ENCODE data around the gene GPC5. TPM values are rescaled to one million over a fixed set of nuclear protein-coding genes. Genes with fewer than 3 reads are reported as not detected.

The GPC5 gene
- total and polyA plus RNA-seq, 2 of the 8 experiments (the other 6 are each of a cell fraction or from before 2014, with no cell fraction given), result 0.20 to 0.39 TPM

- Histone ChIP-seq H4K20me1 (replicated peaks in 1 of 2; ENCODE audit: control insufficient read depth in 1 of 2, insufficient read depth in 2 of 2, low read length in 2 of 2) (no peaks in the 10 kb centered on the region), H3K4ac (replicated peaks; ENCODE audit: insufficient read length, low read depth, low read length) (no peak overlapping the region), H3K27ac (ENCODE audit: low read depth, low read length) (no peak overlapping the region), H3K9me3 (ENCODE audit: insufficient read depth in 2 of 2, low read depth in 1 of 2, low read length in 1 of 2) (no peaks in the 10 kb centered on the region), H3K79me1 (ENCODE audit: low read depth, low read length) (no peaks in the 10 kb centered on the region), H4K8ac (ENCODE audit: extremely low read depth, insufficient read depth, low read length) (no peak overlapping the region), H3K56ac (replicated peaks; ENCODE audit: insufficient read length, low read depth, low read length) (no peak overlapping the region), H2AFZ (ENCODE audit: low read length) (no peak overlapping the region), H4K91ac (replicated peaks; ENCODE audit: insufficient read length, low read length) (no peak overlapping the region), H2BK15ac (ENCODE audit: low read length) (no peak overlapping the region), H3K27me3 (replicated peaks in 1 of 4; ENCODE audit: control insufficient read depth in 3 of 4, extremely low read depth in 1 of 4, insufficient read depth in 3 of 4, low read length in 3 of 4) (no peaks in the 10 kb centered on the region), H3K79me2 (ENCODE audit: control insufficient read depth in 1 of 2, insufficient read depth in 2 of 2, low read length in 2 of 2) (no peaks in the 10 kb centered on the region), H3K23ac (ENCODE audit: insufficient read length) (no peak overlapping the region), H2BK120ac (replicated peaks; ENCODE audit: low read depth, low read length) (no peak overlapping the region), H2BK12ac (ENCODE audit: low read depth, low read length) (no peak overlapping the region), H3K4me3 (ENCODE audit: extremely low read depth in 1 of 4, insufficient read depth in 2 of 4, low read depth in 3 of 4, low read length in 4 of 4) (no peak overlapping the region), H3K4me2 (ENCODE audit: insufficient read depth in 1 of 2, low read depth in 2 of 2, low read length in 2 of 2) (no peak overlapping the region), H4K5ac (ENCODE audit: insufficient read length, low read depth, low read length) (no peak overlapping the region), H3K14ac (ENCODE audit: insufficient read length) (no peak overlapping the region), H3K36me3 (ENCODE audit: control insufficient read depth in 2 of 4, insufficient read depth in 4 of 4, low read length in 3 of 4) (no peaks in the 10 kb centered on the region), H2BK20ac (ENCODE audit: low read length) (no peak overlapping the region), H3K18ac (ENCODE audit: extremely low read depth, low read length) (no peak overlapping the region), H2AK5ac (ENCODE audit: low read depth, low read length) (no peak overlapping the region), H3K9ac (replicated peaks in 1 of 4; ENCODE audit: extremely low read depth in 1 of 4, low read depth in 3 of 4, low read length in 3 of 4) (no peak overlapping the region), H2BK5ac (ENCODE audit: low read depth, low read length) (no peak overlapping the region), H3K23me2 (ENCODE audit: low read depth, low read length) (peaks cover 2% of the 10 kb centered on the region; the same call in 1 of the 2 replicates), H3K4me1 (replicated peaks in 1 of 4; ENCODE audit: control insufficient read depth in 3 of 4, insufficient read depth in 4 of 4, low read length in 3 of 4) (peaks cover 0 to 8% (median 4%) of the 10 kb centered on the region in 4 experiments; a peak in 4 of 7 replicates)
- DNase-seq (ENCODE audit: low read depth in 1 of 2, low spot score in 2 of 2) (no peak), FAIRE-seq (no peak)
- ChIA-PET POLR2A (ENCODE audit: partially characterized antibody) (no interaction called here), CTCF (ENCODE audit: partially characterized antibody) (no interaction called here)
- TF ChIP-seq CTBP2 (IDR thresholded peaks at IDR 0.05; ENCODE audit: borderline replicate concordance, insufficient read depth, insufficient read length, low read length), result no peak
- TF ChIP-seq KDM4A (IDR thresholded peaks at IDR 0.05; ENCODE audit: low read depth, low read length, severe bottlenecking), result no peak
- TF ChIP-seq BRCA1 (IDR thresholded peaks at IDR 0.05; ENCODE audit: low read depth, low read length), result no peak
- no peak for TF ChIP-seq SUZ12 (IDR thresholded peaks at IDR 0.05; ENCODE audit: low read length)
- no peak for TF ChIP-seq ZNF274 (IDR thresholded peaks at IDR 0.05; ENCODE audit: borderline replicate concordance, extremely low read depth, low read length)
- TF ChIP-seq GABPA (IDR thresholded peaks at IDR 0.05; ENCODE audit: borderline replicate concordance, insufficient read depth, low read length), result no peak
- TF ChIP-seq TAF7 (optimal IDR thresholded peaks at IDR 0.05; ENCODE audit: borderline replicate concordance, low read depth, low read length), result no peak
- TF ChIP-seq EGR1 (IDR thresholded peaks at IDR 0.05; ENCODE audit: borderline replicate concordance, low read depth, low read length), result no peak
- no peak for TF ChIP-seq RXRA (IDR thresholded peaks at IDR 0.05; ENCODE audit: insufficient read depth, low read depth, low read length)
- no peak for TF ChIP-seq SIN3A (conservative IDR thresholded peaks at IDR 0.05 in 1 of 2, IDR thresholded peaks at IDR 0.05 in 1 of 2; ENCODE audit: low read depth in 1 of 2, low read length in 2 of 2)
- 95% methylated on average over 5 of the region's 5 CpGs; no CpG with 5 or more reads in 1 of the 2 experiments for WGBS, 2 experiments (ENCODE audit: extremely low coverage in 1 of 2, insufficient coverage in 1 of 2, insufficient read length in 1 of 2, insufficient replicate concordance in 2 of 2, low coverage in 1 of 2, low lambda C conversion rate in 2 of 2, missing lambda C conversion rate in 1 of 2)
These were observed 1162.5 kb downstream of the GPC5 start for GRCh38 chr13:92560883-92561282.

Data from H1 (cell line).